GM12875 (cell line): ENCODE measurements around the gene MORC1.

Experiments
- H3K4me3 ChIP-seq: one replicate; pipeline ENCODE4 v1.5.1; 2011; ENCODE audit warnings: low read depth, low read length, control low read depth
- CTCF ChIP-seq: IDR thresholded peaks from 2 replicates; pipeline ENCODE4 v1.5.1; 2011; ENCODE audit warnings: low read depth, mild to moderate bottlenecking, control low read depth, inconsistent platforms, low read length, moderate library complexity, borderline replicate concordance; ENCODE audit not compliant: insufficient read depth

The MORC1 gene

GRCh38 chr3:108947855-108948254, 170.1 kb downstream of the MORC1 start:
- no peak for TF ChIP-seq CTCF
- H3K4me3 ChIP-seq = no peak overlapping the region

GRCh38 chr3:108946292-108947285, 171.3 kb downstream of the MORC1 start:
- no peak for TF ChIP-seq CTCF
- H3K4me3 ChIP-seq = no peak overlapping the region

GRCh38 chr3:108940568-108941263, 177.2 kb downstream of the MORC1 start:
- H3K4me3 ChIP-seq = no peak overlapping the region
- TF ChIP-seq CTCF = no peak

GRCh38 chr3:108940166-108940565, 177.8 kb downstream of the MORC1 start:
- TF ChIP-seq CTCF = no peak
- no peak overlapping the region for H3K4me3 ChIP-seq

- H3K4me3 ChIP-seq = no peak overlapping the region
Observed at GRCh38 chr3:108936924-108937689, 180.8 kb downstream of the MORC1 start.

GRCh38 chr3:108931035-108931434, 186.9 kb downstream of the MORC1 start:
- TF ChIP-seq CTCF = no peak

More at GRCh38 chr3:108936924-108937689, 180.8 kb downstream of the MORC1 start:
- TF ChIP-seq CTCF = no peak

More at GRCh38 chr3:108931035-108931434, 186.9 kb downstream of the MORC1 start:
- no peak overlapping the region for H3K4me3 ChIP-seq
